H9 (cell line): ENCODE data around the gene IFT27. TPM values are rescaled to one million over a fixed set of nuclear protein-coding genes. Genes with fewer than 3 reads are reported as not detected.

Experiments used
- DNase-seq: peaks from one replicate; pipeline ENCODE4 v3.0.0-alpha.2; 2017
- H2AFZ ChIP-seq: one replicate; pipeline ENCODE4 v1.6.1; 2013; ENCODE audit warnings: mild to moderate bottlenecking, low read length, control low read depth, moderate library complexity
- H2AK5ac ChIP-seq: 2 replicates; pipeline ENCODE4 v1.6.1; 2013; ENCODE audit warnings: low read length, control low read depth, mixed read lengths; ENCODE audit not compliant: insufficient read length
- H2BK120ac ChIP-seq: one replicate; pipeline ENCODE4 v1.6.1; 2013; ENCODE audit warnings: low read depth, mild to moderate bottlenecking, low read length, control low read depth, inconsistent platforms; ENCODE audit not compliant: poor library complexity, severe bottlenecking
- H2BK12ac ChIP-seq: 2 replicates; pipeline ENCODE4 v1.6.1; 2013; ENCODE audit warnings: low read length, control low read depth, mixed read lengths, low read depth; ENCODE audit not compliant: insufficient read length
- H2BK15ac ChIP-seq: 2 replicates; pipeline ENCODE4 v1.6.1; 2013; ENCODE audit warnings: low read depth, low read length, control low read depth
- H2BK20ac ChIP-seq: one replicate; pipeline ENCODE4 v1.6.1; 2013; ENCODE audit warnings: low read depth, mild to moderate bottlenecking, low read length, control low read depth, inconsistent platforms; ENCODE audit not compliant: poor library complexity, severe bottlenecking
- H2BK5ac ChIP-seq: 2 replicates; pipeline ENCODE4 v1.6.1; 2013; ENCODE audit warnings: low read length, control low read depth, mixed read lengths; ENCODE audit not compliant: insufficient read length
- H3K14ac ChIP-seq: 2 replicates; pipeline ENCODE4 v1.6.1; 2013; ENCODE audit warnings: low read length, control low read depth; ENCODE audit not compliant: insufficient read depth
- H3K18ac ChIP-seq: 2 replicates; pipeline ENCODE4 v1.6.1; 2013; ENCODE audit warnings: low read depth, mild to moderate bottlenecking, mixed read lengths, low read length, control low read depth; ENCODE audit not compliant: insufficient read length
- H3K23ac ChIP-seq: 2 replicates; pipeline ENCODE4 v1.6.1; 2013; ENCODE audit warnings: low read length, control low read depth, mixed read lengths, low read depth; ENCODE audit not compliant: insufficient read length
- H3K23me2 ChIP-seq: 2 replicates; pipeline ENCODE4 v1.6.1; 2013; ENCODE audit warnings: low read depth, mild to moderate bottlenecking, mixed read lengths, low read length, control low read depth; ENCODE audit not compliant: insufficient read length, poor library complexity, severe bottlenecking
- H3K27ac ChIP-seq: 2 replicates; pipeline ENCODE4 v1.5.1; 2013; ENCODE audit warnings: low read length, control low read depth, mixed read lengths, low read depth; ENCODE audit not compliant: insufficient read length
- H3K27me3 ChIP-seq: 2 replicates; pipeline ENCODE4 v1.6.1; 2013; ENCODE audit warnings: low read length, control low read depth, inconsistent platforms; ENCODE audit not compliant: insufficient read depth
- H3K4ac ChIP-seq: 2 replicates; pipeline ENCODE4 v1.6.1; 2013; ENCODE audit warnings: low read depth, mild to moderate bottlenecking, control low read depth, inconsistent platforms, low read length, moderate library complexity
- H3K4me1 ChIP-seq: 2 replicates; pipeline ENCODE4 v1.6.1; 2013; ENCODE audit warnings: low read length, control low read depth, inconsistent platforms; ENCODE audit not compliant: insufficient read depth
- H3K4me2 ChIP-seq: 2 replicates; pipeline ENCODE4 v1.6.1; 2013; ENCODE audit warnings: low read length, control low read depth, mixed read lengths; ENCODE audit not compliant: insufficient read length, insufficient read depth
- H3K56ac ChIP-seq: 2 replicates; pipeline ENCODE4 v1.6.1; 2013; ENCODE audit warnings: low read depth, mild to moderate bottlenecking, mixed read lengths, low read length, control low read depth; ENCODE audit not compliant: insufficient read length
- H3K79me1 ChIP-seq: 2 replicates; pipeline ENCODE4 v1.6.1; 2013; ENCODE audit warnings: low read depth, mild to moderate bottlenecking, moderate library complexity, low read length, control low read depth, inconsistent platforms; ENCODE audit not compliant: insufficient read depth, poor library complexity, severe bottlenecking
- H3K79me2 ChIP-seq: 2 replicates; pipeline ENCODE4 v1.6.1; 2013; ENCODE audit warnings: low read length, control low read depth, inconsistent platforms; ENCODE audit not compliant: insufficient read depth
- H3K9ac ChIP-seq: 2 replicates; pipeline ENCODE4 v1.6.1; 2013; ENCODE audit warnings: low read length, control low read depth, mixed read lengths; ENCODE audit not compliant: insufficient read length; ENCODE audit errors: extremely low read depth
- H3K9me3 ChIP-seq: one replicate; pipeline ENCODE4 v1.6.1; 2013; ENCODE audit warnings: low read depth, low read length, inconsistent platforms; ENCODE audit not compliant: control insufficient read depth
- H3T11ph ChIP-seq: one replicate; pipeline ENCODE4 v1.6.1; 2013; ENCODE audit warnings: mild to moderate bottlenecking, low read length, control low read depth, inconsistent platforms
- H4K20me1 ChIP-seq: one replicate; pipeline ENCODE4 v1.6.1; 2013; ENCODE audit not compliant: control insufficient read depth, insufficient read length, insufficient read depth
- H4K5ac ChIP-seq: 2 replicates; pipeline ENCODE4 v1.6.1; 2013; ENCODE audit warnings: low read depth, mild to moderate bottlenecking, mixed read lengths, low read length, control low read depth; ENCODE audit not compliant: insufficient read length
- H4K8ac ChIP-seq: replicated peaks from 2 replicates; pipeline ENCODE4 v1.6.1; 2013; ENCODE audit warnings: low read length, control low read depth, mixed read lengths, low read depth; ENCODE audit not compliant: insufficient read length
- H4K91ac ChIP-seq: 2 replicates; pipeline ENCODE4 v1.6.1; 2013; ENCODE audit warnings: low read depth, mild to moderate bottlenecking, moderate library complexity, mixed read lengths, low read length, control low read depth; ENCODE audit not compliant: insufficient read length
- H3K27ac Mint-ChIP-seq, 3 experiments: 2 replicates in 2 of 3; 3 replicates in 1 of 3; pipeline ENCODE4 v1.8.0; 2020 to 2021; ENCODE audit warnings: mixed read lengths in 3 of 3, mild to moderate bottlenecking in 1 of 3, moderate library complexity in 1 of 3
- H3K27me3 Mint-ChIP-seq: 2 replicates; pipeline ENCODE4 v1.8.0; 2021; ENCODE audit warnings: low read depth, mild to moderate bottlenecking, moderate library complexity, mixed read lengths
- H3K36me3 Mint-ChIP-seq, 3 experiments: 2 replicates in 2 of 3; 3 replicates in 1 of 3; pipeline ENCODE4 v1.8.0; 2020 to 2021; ENCODE audit warnings: low read depth in 3 of 3, mixed read lengths in 3 of 3; ENCODE audit not compliant: insufficient read depth in 1 of 3
- H3K4me1 Mint-ChIP-seq, 2 experiments: 2 replicates each; pipeline ENCODE4 v1.8.0; 2020; ENCODE audit warnings: mixed read lengths in 2 of 2
- H3K4me3 Mint-ChIP-seq, 2 experiments: 2 replicates in 1 of 2; 3 replicates in 1 of 2; pipeline ENCODE4 v1.8.0; 2020 to 2021; ENCODE audit warnings: mild to moderate bottlenecking in 2 of 2, mixed read lengths in 2 of 2, moderate library complexity in 1 of 2
- H3K9me3 Mint-ChIP-seq, 2 experiments: 2 replicates in 1 of 2; 3 replicates in 1 of 2; pipeline ENCODE4 v1.8.0; 2020; ENCODE audit warnings: mild to moderate bottlenecking in 2 of 2, mixed read lengths in 2 of 2, moderate library complexity in 1 of 2
- WGBS: extraction: QIAGEN DNeasy Blood & Tissue Kit; methylation state at CpG from one replicate; pipeline ENCODE4 v1.1.7; 2013; ENCODE audit warnings: missing lambda C conversion rate, low lambda C conversion rate, mixed read lengths; ENCODE audit not compliant: insufficient read length; ENCODE audit errors: extremely low coverage; 5-methylcytosine and 5-hydroxymethylcytosine counted together
- total RNA-seq: library from RNA; stranded (reverse); gene quantifications from 2 replicates; pipeline ENCODE4 v1.2.1, GENCODE V29; 2021
- TF ChIP-seq, protein P1 (sequence below): fragments of 200-600 bp; sonication (generic); conservative IDR thresholded peaks from 3 replicates; pipeline ENCODE4 v1.8.0; 2021; ENCODE audit warnings: antibody characterized with exemption, mild to moderate bottlenecking

The IFT27 gene
- total RNA-seq, 1 experiment from 2014 or later = 43.4 TPM

DNA sequence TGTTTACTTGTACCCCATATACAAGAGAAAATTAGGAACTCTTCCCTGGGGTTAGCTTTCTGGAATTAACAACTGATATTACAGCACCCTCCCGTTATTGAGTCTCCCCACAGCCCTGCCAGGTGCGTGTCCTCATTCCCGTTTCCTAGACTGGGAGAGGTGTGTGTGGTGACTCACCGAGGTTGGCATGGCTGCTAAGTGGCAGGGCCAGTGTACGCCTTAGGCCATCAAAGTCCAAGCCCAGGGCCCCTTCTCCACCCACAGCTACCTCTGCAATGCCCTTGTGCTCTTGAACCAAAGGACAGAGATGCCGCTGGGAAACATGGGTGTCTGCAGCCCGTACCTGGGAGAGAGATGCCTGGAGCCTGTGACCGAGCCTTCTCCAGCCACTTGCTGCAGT lies 12.3 kb downstream of the IFT27 start:
- Histone ChIP-seq H2BK15ac (no peak overlapping the region), H3K4me1 (no peaks in the 10 kb centered on the region), H3K27me3 (no peaks in the 10 kb centered on the region), H4K20me1 (no peaks in the 10 kb centered on the region), H3K18ac (no peak overlapping the region), H3T11ph (no peak overlapping the region), H2BK12ac (no peak overlapping the region), H4K91ac (no peak overlapping the region), H3K9me3 (no peaks in the 10 kb centered on the region), H2AK5ac (no peak overlapping the region), H3K56ac (no peak overlapping the region), H3K79me2 (no peaks in the 10 kb centered on the region), H3K4ac (no peak overlapping the region), H3K4me2 (no peak overlapping the region), H3K14ac (no peak overlapping the region), H4K8ac (no peak overlapping the region), H3K79me1 (no peaks in the 10 kb centered on the region), H2BK120ac (no peak overlapping the region), H3K23me2 (no peaks in the 10 kb centered on the region), H4K5ac (no peak overlapping the region), H2AFZ (no peak overlapping the region), H2BK20ac (no peak overlapping the region), H3K27ac (no peak overlapping the region), H2BK5ac (no peak overlapping the region), H3K9ac (no peak overlapping the region), H3K23ac (no peak overlapping the region)
- no peak overlapping the region; a peak in 1 of 5 replicates for H3K4me3 Mint-ChIP-seq
- DNase-seq = peak; percentile 4
- WGBS = no CpG with 5 or more reads among the region's 8 CpGs
- H3K27me3 Mint-ChIP-seq = no peaks in the 10 kb centered on the region
- TF ChIP-seq, protein P1, sequence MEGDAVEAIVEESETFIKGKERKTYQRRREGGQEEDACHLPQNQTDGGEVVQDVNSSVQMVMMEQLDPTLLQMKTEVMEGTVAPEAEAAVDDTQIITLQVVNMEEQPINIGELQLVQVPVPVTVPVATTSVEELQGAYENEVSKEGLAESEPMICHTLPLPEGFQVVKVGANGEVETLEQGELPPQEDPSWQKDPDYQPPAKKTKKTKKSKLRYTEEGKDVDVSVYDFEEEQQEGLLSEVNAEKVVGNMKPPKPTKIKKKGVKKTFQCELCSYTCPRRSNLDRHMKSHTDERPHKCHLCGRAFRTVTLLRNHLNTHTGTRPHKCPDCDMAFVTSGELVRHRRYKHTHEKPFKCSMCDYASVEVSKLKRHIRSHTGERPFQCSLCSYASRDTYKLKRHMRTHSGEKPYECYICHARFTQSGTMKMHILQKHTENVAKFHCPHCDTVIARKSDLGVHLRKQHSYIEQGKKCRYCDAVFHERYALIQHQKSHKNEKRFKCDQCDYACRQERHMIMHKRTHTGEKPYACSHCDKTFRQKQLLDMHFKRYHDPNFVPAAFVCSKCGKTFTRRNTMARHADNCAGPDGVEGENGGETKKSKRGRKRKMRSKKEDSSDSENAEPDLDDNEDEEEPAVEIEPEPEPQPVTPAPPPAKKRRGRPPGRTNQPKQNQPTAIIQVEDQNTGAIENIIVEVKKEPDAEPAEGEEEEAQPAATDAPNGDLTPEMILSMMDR = no peak
- H3K36me3 Mint-ChIP-seq = peaks cover 9 to 46% (median 34%) of the 10 kb centered on the region in 3 experiments; a peak in 6 of 7 replicates
- H3K9me3 Mint-ChIP-seq = no peaks in the 10 kb centered on the region
- peaks cover 7 to 11% of the 10 kb centered on the region in 2 experiments for H3K4me1 Mint-ChIP-seq
- no peak overlapping the region; a peak in 1 of 7 replicates for H3K27ac Mint-ChIP-seq
